HCT116 (cell line): ENCODE data around the gene PRR23B. TPM values are rescaled to one million over a fixed set of nuclear protein-coding genes. Genes with fewer than 3 reads are reported as not detected.

ENCODE experiments used
- ATAC-seq: fragments of 200-7000 bp; cut with Tn5 transposase; 2 replicates; pipeline ENCODE4 v1.9.1; 2020; ENCODE audit warnings: mild to moderate bottlenecking, moderate library complexity
- BruUV-seq: library from RNA; stranded (reverse); fragments of 400-500 nt; replicated peaks from 2 replicates; lab custom pipeline; 2021; lab: Mats Ljungman, UMichigan
- CTCF ChIA-PET: fragments of 300-600 bp; sonication (Branson Sonifier 250); formaldehyde crosslinking; loops from one replicate; lab custom pipeline; 2021; ENCODE audit warnings: antibody characterized with exemption; lab: Charles Lee
- POLR2A ChIA-PET: fragments of 300-600, 350-600 bp; sonication (Branson Sonifier 250); formaldehyde crosslinking; loops from one replicate; lab custom pipeline; 2021; ENCODE audit warnings: antibody characterized with exemption; lab: Charles Lee
- RAD21 ChIA-PET, 2 experiments: fragments of 300-600 bp; sonication (Branson Sonifier 250); formaldehyde crosslinking; loops; one replicate each; lab custom pipeline; 2023; ENCODE audit warnings: low total read pairs in 2 of 2; ENCODE audit not compliant: uncharacterized antibody in 2 of 2, unreplicated experiment in 2 of 2, low non-redundant PET in 1 of 2; lab: Charles Lee
- DNase-seq: peaks from one replicate; pipeline ENCODE4 v3.0.0-alpha.2; 2010; ENCODE audit warnings: low read depth, low spot score
- H2AFZ ChIP-seq: fragments of 200-600 bp; shearing (Covaris generic), sonication (generic); 2 replicates; pipeline ENCODE4 v1.6.1; 2017; ENCODE audit warnings: low read depth, mixed run types, mixed read lengths, antibody characterized with exemption, low read length; ENCODE audit not compliant: poor library complexity, severe bottlenecking
- H3K27ac ChIP-seq: 2 replicates; pipeline ENCODE4 v1.5.1; 2012; ENCODE audit warnings: low read depth, low read length
- H3K27me3 ChIP-seq: fragments of 200-600 bp; sonication (generic); 2 replicates; pipeline ENCODE4 v1.6.1; 2016; ENCODE audit warnings: mixed run types, low read length, mixed read lengths; ENCODE audit not compliant: insufficient read depth
- H3K36me3 ChIP-seq, 2 experiments: fragments of 200-500 bp in 1 of 2; fragments of 200-600 bp in 1 of 2; sonication (Bioruptor generic) in 1 of 2; sonication (generic) in 1 of 2; 2 replicates each; pipeline versions ENCODE4 v1.5.1 to v1.6.1; 2014 to 2016; ENCODE audit warnings: low read length in 2 of 2, inconsistent platforms in 1 of 2, mixed read lengths in 1 of 2, mixed run types in 1 of 2; ENCODE audit not compliant: insufficient read depth in 2 of 2, control insufficient read depth in 1 of 2
- H3K4me1 ChIP-seq, 2 experiments: fragments of 200-600 bp in 1 of 2; sonication (generic) in 1 of 2; 2 replicates each; pipeline versions ENCODE4 v1.5.1 to v1.6.1; 2012 to 2017; ENCODE audit warnings: low read length in 2 of 2, inconsistent platforms in 1 of 2, mild to moderate bottlenecking in 1 of 2, mixed read lengths in 1 of 2, mixed run types in 1 of 2, moderate library complexity in 1 of 2; ENCODE audit not compliant: insufficient read depth in 2 of 2, control insufficient read depth in 1 of 2
- H3K4me2 ChIP-seq: fragments of 200-600 bp; sonication (generic); 2 replicates; pipeline ENCODE4 v1.6.1; 2017; ENCODE audit warnings: mixed run types, low read length, mixed read lengths
- H3K4me3 ChIP-seq, 2 experiments: fragments of 200-600 bp in 1 of 2; sonication (generic) in 1 of 2; replicated peaks in 1 of 2; 2 replicates each; pipeline ENCODE4 v1.5.1; 2011 to 2016; ENCODE audit warnings: low read length in 2 of 2, control low read depth in 1 of 2, low read depth in 1 of 2, mild to moderate bottlenecking in 1 of 2, mixed read lengths in 1 of 2, mixed run types in 1 of 2
- H3K79me2 ChIP-seq: fragments of 200-600 bp; sonication (generic); 2 replicates; pipeline ENCODE4 v1.6.1; 2017; ENCODE audit warnings: mild to moderate bottlenecking, mixed run types, low read length, moderate library complexity, mixed read lengths; ENCODE audit not compliant: insufficient read depth
- H3K9ac ChIP-seq: fragments of 200-600 bp; sonication (generic); 2 replicates; pipeline ENCODE4 v1.6.1; 2016; ENCODE audit warnings: low read length, mixed read lengths
- H3K9me2 ChIP-seq: fragments of 200-600 bp; sonication (generic), shearing (Covaris generic); 2 replicates; pipeline ENCODE4 v1.6.1; 2017; ENCODE audit warnings: mixed run types, mild to moderate bottlenecking, moderate library complexity; ENCODE audit not compliant: insufficient read depth
- H3K9me3 ChIP-seq, 2 experiments: fragments of 200-500 bp in 1 of 2; fragments of 200-600 bp in 1 of 2; sonication (Bioruptor generic) in 1 of 2; sonication (generic) in 1 of 2; 2 replicates each; pipeline ENCODE4 v1.6.1; 2014 to 2017; ENCODE audit warnings: low read length in 2 of 2, mixed read lengths in 2 of 2, inconsistent platforms in 1 of 2, low read depth in 1 of 2, mild to moderate bottlenecking in 1 of 2, mixed run types in 1 of 2, moderate library complexity in 1 of 2; ENCODE audit not compliant: control insufficient read depth in 1 of 2, insufficient read depth in 1 of 2
- H4K20me1 ChIP-seq: fragments of 200-600 bp; sonication (generic), shearing (Covaris generic); 2 replicates; pipeline ENCODE4 v1.6.1; 2017; ENCODE audit warnings: mixed run types, mild to moderate bottlenecking, moderate library complexity; ENCODE audit not compliant: insufficient read depth
- CBX3 ChIP-seq: IDR thresholded peaks from 2 replicates; pipeline ENCODE4 v1.6.1; 2012; ENCODE audit warnings: low read depth
- EGR1 ChIP-seq: IDR thresholded peaks from 2 replicates; pipeline ENCODE4 v1.6.1; 2012; ENCODE audit warnings: low read depth
- EZH2phosphoT487 ChIP-seq: fragments of 200-600 bp; IDR thresholded peaks from 2 replicates; pipeline ENCODE4 v1.6.1; 2018; ENCODE audit warnings: antibody characterized with exemption, borderline replicate concordance
- JUND ChIP-seq: IDR thresholded peaks from 2 replicates; pipeline ENCODE4 v1.6.1; 2012
- MAX ChIP-seq: IDR thresholded peaks from 2 replicates; pipeline ENCODE4 v1.6.1; 2012
- POLR2A ChIP-seq: IDR thresholded peaks from 2 replicates; pipeline ENCODE4 v1.7.0; 2011; ENCODE audit warnings: borderline replicate concordance; ENCODE audit not compliant: insufficient read depth, insufficient read length; ENCODE audit errors: extremely low read depth
- RAD21 ChIP-seq: IDR thresholded peaks from 2 replicates; pipeline ENCODE4 v1.6.1; 2012; ENCODE audit warnings: low read depth, mild to moderate bottlenecking
- SP1 ChIP-seq: IDR thresholded peaks from 2 replicates; pipeline ENCODE4 v1.6.1; 2012; ENCODE audit warnings: low read depth
- YY1 ChIP-seq: IDR thresholded peaks from 2 replicates; pipeline ENCODE4 v1.6.1; 2011; ENCODE audit warnings: low read length, low read depth, moderate library complexity, mild to moderate bottlenecking; ENCODE audit not compliant: insufficient replicate concordance; ENCODE audit errors: extremely low read depth
- ZBTB33 ChIP-seq: IDR thresholded peaks from 2 replicates; pipeline ENCODE4 v1.6.1; 2011; ENCODE audit warnings: mild to moderate bottlenecking, low read length, moderate library complexity; ENCODE audit not compliant: insufficient replicate concordance; ENCODE audit errors: extremely low read depth
- ZFX ChIP-seq: fragments of 450-650 bp; IDR thresholded peaks from 2 replicates; pipeline ENCODE4 v1.6.1; 2017
- intact Hi-C: fragments of 100-400 bp; cut with micrococcal nuclease; formaldehyde crosslinking; loops from 2 replicates; pipeline ENCODE4 v1.10.0; 2022
- total RNA-seq: library from RNA; stranded (reverse); gene quantifications from one replicate; pipeline ENCODE4 v1.2.1, GENCODE V29; 2021; ENCODE audit not compliant: unreplicated experiment

PRR23B gene
- total RNA-seq, 1 experiment from 2014 or later: not detected

GRCh38 chr3:139043554-139044365 lies 23.0 kb upstream of the PRR23B start:
- BruUV-seq: no TSS peak
- DNase-seq (no peak), ATAC-seq (no peak)
- POLR2A ChIA-PET: no interaction called here
- Histone ChIP-seq H4K20me1 (no peaks in the 10 kb centered on the region), H3K9me3 (no peaks in the 10 kb centered on the region), H3K79me2 (no peaks in the 10 kb centered on the region), H3K27ac (no peak overlapping the region), H3K36me3 (no peaks in the 10 kb centered on the region), H3K9me2 (no peaks in the 10 kb centered on the region), H3K4me1 (no peaks in the 10 kb centered on the region), H3K9ac (no peak overlapping the region), H3K4me3 (no peak overlapping the region), H2AFZ (no peak overlapping the region), H3K27me3 (no peaks in the 10 kb centered on the region), H3K4me2 (no peak overlapping the region)
- TF ChIP-seq MAX: no peak
- TF ChIP-seq ZBTB33: no peak
- TF ChIP-seq ZFX: no peak
- no peak for TF ChIP-seq EGR1
- no peak for TF ChIP-seq SP1
- TF ChIP-seq RAD21: no peak
- no peak for TF ChIP-seq EZH2phosphoT487
- TF ChIP-seq JUND: no peak
- no peak for TF ChIP-seq CBX3
- no peak for TF ChIP-seq POLR2A
- TF ChIP-seq YY1: no peak
- RAD21 ChIA-PET: no interaction called here
- intact Hi-C loops: no loop called here
- CTCF ChIA-PET: no interaction called here
